GM12891 (cell line): ENCODE data around the gene NPY.

Experiments used
- PAX5 ChIP-seq: IDR thresholded peaks from 2 replicates; pipeline ENCODE4 v1.6.1; 2011; ENCODE audit warnings: low read length, moderate library complexity, mild to moderate bottlenecking; ENCODE audit not compliant: insufficient read depth, severe bottlenecking
- POLR2AphosphoS5 ChIP-seq: IDR thresholded peaks from 2 replicates; pipeline ENCODE4 v1.6.1; 2011; ENCODE audit warnings: low read depth, low read length, control low read depth
- TAF1 ChIP-seq: IDR thresholded peaks from 2 replicates; pipeline ENCODE4 v1.6.1; 2011; ENCODE audit warnings: low read depth, low read length, control low read depth

DNA sequence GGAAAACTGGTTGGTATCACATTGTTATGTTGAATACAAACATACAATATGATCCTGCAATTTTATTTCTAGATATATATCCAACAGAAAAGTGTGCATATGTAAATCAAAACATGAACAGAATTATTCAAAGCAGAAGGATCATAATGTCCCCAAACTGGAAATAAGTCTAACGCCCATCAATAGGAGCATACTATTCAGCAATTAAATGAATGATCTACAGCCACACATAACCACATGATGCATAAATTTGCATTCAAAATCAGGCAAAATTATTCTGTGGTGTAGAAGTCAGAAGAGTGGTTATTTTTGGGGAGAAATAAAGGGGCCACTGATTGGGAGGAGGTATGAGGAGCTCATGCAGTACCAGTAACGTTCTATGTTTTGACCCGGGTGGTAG is 28.6 kb downstream of the NPY start:
- TF ChIP-seq POLR2AphosphoS5: no peak
- no peak for TF ChIP-seq PAX5
- TF ChIP-seq TAF1: no peak
